SK-N-MC (cell line): ENCODE data around the gene MS4A6A.

Source experiments
- EZH2 ChIP-seq: fragments of 200-600 bp; sonication (generic); IDR thresholded peaks from one replicate; pipeline ENCODE4 v1.6.1; 2017; ENCODE audit warnings: antibody characterized with exemption
- POLR2AphosphoS5 ChIP-seq: IDR thresholded peaks from 2 replicates; pipeline ENCODE4 v1.6.1; 2012; ENCODE audit warnings: mild to moderate bottlenecking, low read depth, low read length, borderline replicate concordance

DNA sequence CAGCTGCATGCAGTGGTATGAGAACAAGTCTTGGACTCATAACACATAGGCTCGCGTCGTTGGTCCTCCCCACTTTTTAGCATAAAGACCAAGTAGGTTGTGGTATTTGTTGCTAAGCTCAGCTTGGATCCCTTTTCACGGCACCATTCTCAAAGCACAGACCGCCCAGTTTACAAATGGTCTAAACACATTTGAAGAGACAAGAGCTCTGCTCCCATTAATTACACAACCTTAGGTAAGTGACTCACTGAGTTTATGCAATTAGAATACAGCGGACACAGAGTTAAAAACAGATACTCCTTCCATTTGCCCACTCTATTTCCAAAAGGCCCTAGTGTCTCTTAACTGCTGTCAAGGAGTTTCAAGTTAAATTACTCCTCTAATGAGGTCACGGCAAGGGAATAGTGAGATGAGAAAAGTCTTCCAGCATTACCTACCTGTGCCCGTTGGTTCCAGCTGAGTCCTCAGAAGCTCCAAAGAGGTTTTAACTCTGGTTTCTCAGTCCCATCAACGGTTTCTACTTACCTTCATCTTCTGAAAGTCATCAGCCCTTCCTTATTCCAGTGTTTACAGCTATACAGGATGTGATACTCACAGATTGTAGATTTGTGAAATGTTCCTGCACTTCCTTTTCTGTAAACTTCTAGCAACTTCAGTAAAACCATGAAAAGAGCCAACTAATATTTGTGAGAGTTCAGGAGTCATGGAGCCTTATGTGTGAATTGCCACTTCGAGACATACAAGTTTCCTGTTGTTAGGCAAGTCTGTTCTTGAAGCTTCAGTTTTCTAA lies at the start of gene MS4A6A:
- TF ChIP-seq POLR2AphosphoS5 = no peak
- no peak for TF ChIP-seq EZH2
